B cell (primary cell): ENCODE measurements around the gene CBX8.

Source experiments
- CTCF ChIP-seq: fragments of 200-600 bp; IDR thresholded peaks from one replicate; pipeline ENCODE4 v1.8.0; 2022; ENCODE audit warnings: antibody characterized with exemption, mild to moderate bottlenecking
- EZH2 ChIP-seq: IDR thresholded peaks from 2 replicates; pipeline ENCODE4 v1.6.1; 2012; ENCODE audit warnings: borderline replicate concordance, low read depth, mild to moderate bottlenecking, moderate library complexity, low read length; ENCODE audit not compliant: insufficient read depth, poor library complexity, severe bottlenecking

- no peak for TF ChIP-seq CTCF
- TF ChIP-seq EZH2, result no peak
Measured at GRCh38 chr17:79748295-79749099, 48.4 kb downstream of the CBX8 start.
